Adrenal gland (tissue), 5 donors: ENCODE data around the gene MT1H.

Experiments used
- POLR2A ChIP-seq, 2 donors: fragments of 450-650 bp; IDR thresholded peaks; one replicate each; pipeline ENCODE4 v1.6.1; 2017; ENCODE audit warnings: antibody characterized with exemption in 2 of 2, mild to moderate bottlenecking in 2 of 2, moderate library complexity in 1 of 2
- TF ChIP-seq, protein P1 (sequence below), 6 experiments: fragments of 450-650 bp in 4 of 6; fragments of 200-600 bp in 2 of 6; sonication (generic) in 1 of 6; IDR thresholded peaks; 1 replicate in 5 of 6; 2 replicates in 1 of 6; pipeline versions ENCODE4 v1.5.1 to v1.8.0; 2016 to 2021; ENCODE audit warnings: antibody characterized with exemption in 6 of 6, mild to moderate bottlenecking in 2 of 6, moderate library complexity in 1 of 6
- donor health status: DM: no; HTN: no; CAD: no.

DNA sequence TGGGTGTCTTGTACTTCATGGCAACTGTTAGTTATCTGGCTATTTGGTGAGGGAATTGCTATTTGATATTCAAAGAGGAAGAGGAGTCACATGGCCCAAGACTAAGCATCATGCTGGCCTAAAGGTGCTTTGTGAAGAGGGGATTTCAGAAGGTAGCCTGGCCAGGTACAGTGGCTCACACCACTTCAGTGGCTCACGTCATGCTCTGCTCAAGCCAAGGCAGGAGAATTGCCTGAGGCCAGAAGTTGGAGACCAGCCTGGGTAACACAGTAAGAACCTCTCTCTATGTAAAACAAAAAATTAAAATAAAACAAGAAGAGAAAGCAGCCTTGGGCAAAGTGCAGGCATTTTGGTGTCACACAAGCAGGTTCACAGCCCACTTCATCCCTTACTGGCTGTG is 24.3 kb upstream of the MT1H start:
- TF ChIP-seq, protein P1, sequence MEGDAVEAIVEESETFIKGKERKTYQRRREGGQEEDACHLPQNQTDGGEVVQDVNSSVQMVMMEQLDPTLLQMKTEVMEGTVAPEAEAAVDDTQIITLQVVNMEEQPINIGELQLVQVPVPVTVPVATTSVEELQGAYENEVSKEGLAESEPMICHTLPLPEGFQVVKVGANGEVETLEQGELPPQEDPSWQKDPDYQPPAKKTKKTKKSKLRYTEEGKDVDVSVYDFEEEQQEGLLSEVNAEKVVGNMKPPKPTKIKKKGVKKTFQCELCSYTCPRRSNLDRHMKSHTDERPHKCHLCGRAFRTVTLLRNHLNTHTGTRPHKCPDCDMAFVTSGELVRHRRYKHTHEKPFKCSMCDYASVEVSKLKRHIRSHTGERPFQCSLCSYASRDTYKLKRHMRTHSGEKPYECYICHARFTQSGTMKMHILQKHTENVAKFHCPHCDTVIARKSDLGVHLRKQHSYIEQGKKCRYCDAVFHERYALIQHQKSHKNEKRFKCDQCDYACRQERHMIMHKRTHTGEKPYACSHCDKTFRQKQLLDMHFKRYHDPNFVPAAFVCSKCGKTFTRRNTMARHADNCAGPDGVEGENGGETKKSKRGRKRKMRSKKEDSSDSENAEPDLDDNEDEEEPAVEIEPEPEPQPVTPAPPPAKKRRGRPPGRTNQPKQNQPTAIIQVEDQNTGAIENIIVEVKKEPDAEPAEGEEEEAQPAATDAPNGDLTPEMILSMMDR (IDR thresholded peaks at IDR 0.05): no peak
- no peak for TF ChIP-seq POLR2A (IDR thresholded peaks at IDR 0.05)
